ENCODE data around the gene POLD1.

GRCh38 chr19:50413096-50413495, 28.9 kb downstream of the POLD1 start:
- TF ChIP-seq CTCF (IDR thresholded peaks at IDR 0.05): no peak
- no peak for TF ChIP-seq ZFX (IDR thresholded peaks at IDR 0.05; ENCODE audit: borderline replicate concordance)
